ENCODE measurements around the gene PDE6G. TPM values are rescaled to one million over a fixed set of nuclear protein-coding genes. Genes with fewer than 3 reads are reported as not detected.

PDE6G gene
- total RNA-seq, 2 donors from 2014 or later: not detected

DNA sequence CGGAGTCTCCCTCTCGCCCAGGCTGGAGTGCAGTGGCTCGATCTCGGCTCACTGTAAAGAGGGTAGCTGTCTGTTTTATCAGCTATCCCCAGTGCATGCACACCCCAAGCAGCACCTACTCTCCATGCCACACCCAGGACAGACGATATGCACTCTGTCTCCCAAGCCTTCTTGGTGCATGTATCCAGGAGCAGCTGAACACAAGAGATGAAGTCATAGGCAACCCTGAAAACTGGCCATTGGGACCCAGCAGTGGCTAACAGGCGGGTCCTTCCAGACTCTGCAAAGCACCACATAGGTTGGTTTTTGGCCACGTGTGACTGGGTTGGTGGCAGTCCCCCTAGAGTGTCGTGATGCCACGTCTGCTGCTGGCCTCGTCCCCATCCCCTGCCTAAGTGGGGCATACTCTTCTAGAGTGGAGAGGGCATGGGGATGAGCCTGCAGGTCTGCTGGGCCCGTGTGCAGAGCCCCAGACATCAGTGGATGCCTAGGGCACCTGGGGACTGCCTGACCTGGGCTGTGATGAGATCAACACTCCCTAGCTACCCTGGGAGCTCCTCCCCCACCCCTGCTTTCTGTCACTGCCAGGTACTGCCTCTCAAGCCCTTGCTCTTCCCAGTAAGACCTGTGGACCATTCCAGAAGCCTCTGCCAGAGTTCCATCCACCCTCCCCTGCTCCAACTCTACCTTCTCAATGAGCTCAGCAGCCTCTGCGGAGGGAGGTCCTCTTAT lies 9.3 kb downstream of the PDE6G start:
- 58 to 68% methylated on average over 8 to 12 of the region's 12 CpGs for WGBS, 2 donors

DNA sequence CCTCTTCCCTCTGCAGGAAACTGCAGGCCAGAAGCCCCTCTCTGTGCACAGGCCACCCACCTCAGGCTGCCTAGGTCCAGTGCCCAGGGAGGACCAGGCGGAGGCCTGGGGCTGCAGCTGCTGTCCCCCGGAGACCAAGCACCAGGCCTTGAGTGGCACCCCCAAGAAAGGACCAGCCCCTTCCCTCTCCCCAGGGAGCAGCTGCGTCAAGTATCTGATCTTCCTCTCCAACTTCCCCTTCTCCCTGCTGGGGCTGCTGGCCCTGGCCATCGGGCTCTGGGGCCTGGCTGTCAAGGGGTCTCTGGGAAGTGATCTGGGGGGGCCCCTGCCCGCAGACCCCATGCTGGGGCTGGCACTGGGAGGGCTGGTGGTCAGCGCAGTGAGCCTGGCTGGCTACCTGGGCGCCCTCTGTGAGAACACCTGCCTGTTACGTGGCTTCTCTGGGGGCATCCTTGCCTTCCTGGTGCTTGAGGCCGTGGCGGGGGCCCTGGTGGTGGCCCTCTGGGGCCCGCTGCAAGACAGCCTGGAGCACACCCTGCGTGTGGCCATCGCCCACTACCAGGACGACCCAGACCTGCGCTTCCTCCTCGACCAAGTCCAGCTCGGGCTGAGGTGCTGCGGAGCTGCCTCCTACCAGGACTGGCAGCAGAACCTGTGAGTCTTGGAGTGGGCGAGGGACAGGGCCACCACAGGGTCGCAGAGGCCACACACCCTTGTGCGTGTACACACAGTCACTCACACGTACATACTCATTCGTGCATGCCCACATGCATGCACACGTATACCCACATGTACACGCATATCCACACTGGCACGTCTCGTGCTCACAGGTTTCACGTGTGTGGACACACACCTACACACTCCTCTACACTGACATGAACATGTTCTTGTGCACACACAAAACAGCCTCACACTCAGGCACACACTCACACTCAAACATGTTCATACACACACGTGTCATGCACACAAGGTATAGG lies 11.1 kb downstream of the PDE6G start:
- DNase-seq (no peak), ATAC-seq (no peak)
- H3K9me3 ChIP-seq: no peaks in the 10 kb centered on the region
- TF ChIP-seq POLR2A (IDR thresholded peaks at IDR 0.05) (no peak), CTCF (IDR thresholded peaks at IDR 0.05) (no peak)
- no peaks in the 10 kb centered on the region for H3K4me1 ChIP-seq
- intact Hi-C loops (cut with DNase I): no loop called here
- H3K27ac ChIP-seq: no peak overlapping the region
- peaks cover 0 to 10% of the 10 kb centered on the region in 2 donors for H3K27me3 ChIP-seq
- H3K4me3 ChIP-seq: no peak overlapping the region
- H3K36me3 ChIP-seq (replicated peaks in 1 of 2; ENCODE audit: insufficient read depth in 1 of 2, low read depth in 2 of 2): no peaks in the 10 kb centered on the region
- WGBS, 2 donors: 77 to 82% methylated on average over 6 to 29 of the region's 29 CpGs

More for the DNA sequence above, 9.3 kb downstream of the PDE6G start:
- no peaks in the 10 kb centered on the region for H3K9me3 ChIP-seq
- no peaks in the 10 kb centered on the region for H3K36me3 ChIP-seq (replicated peaks in 1 of 2; ENCODE audit: insufficient read depth in 1 of 2, low read depth in 2 of 2)
- H3K4me3 ChIP-seq: no peak overlapping the region
- TF ChIP-seq CTCF (IDR thresholded peaks at IDR 0.05): no peak
- TF ChIP-seq POLR2A (IDR thresholded peaks at IDR 0.05): no peak
- no peak for DNase-seq
- peaks cover 0 to 10% of the 10 kb centered on the region in 2 donors for H3K27me3 ChIP-seq
- H3K4me1 ChIP-seq: no peaks in the 10 kb centered on the region
- no peak for ATAC-seq
- no peak overlapping the region for H3K27ac ChIP-seq
- intact Hi-C loops (cut with DNase I): no loop called here

GRCh38 chr17:81644496-81644895 lies 11.8 kb downstream of the PDE6G start:
- ATAC-seq (no peak), DNase-seq (no peak)
- no peak overlapping the region for H3K27ac ChIP-seq
- 89 to 95% methylated on average over 14 to 15 of the region's 15 CpGs for WGBS, 2 donors
- no peaks in the 10 kb centered on the region for H3K9me3 ChIP-seq
- no peak overlapping the region for H3K4me3 ChIP-seq
- no peaks in the 10 kb centered on the region for H3K36me3 ChIP-seq (replicated peaks in 1 of 2; ENCODE audit: insufficient read depth in 1 of 2, low read depth in 2 of 2)
- H3K4me1 ChIP-seq: no peaks in the 10 kb centered on the region
- H3K27me3 ChIP-seq: peaks cover 0 to 10% of the 10 kb centered on the region in 2 donors
- TF ChIP-seq CTCF (IDR thresholded peaks at IDR 0.05): no peak
- no peak for TF ChIP-seq POLR2A (IDR thresholded peaks at IDR 0.05)
- intact Hi-C loops (cut with DNase I): no loop called here

DNA sequence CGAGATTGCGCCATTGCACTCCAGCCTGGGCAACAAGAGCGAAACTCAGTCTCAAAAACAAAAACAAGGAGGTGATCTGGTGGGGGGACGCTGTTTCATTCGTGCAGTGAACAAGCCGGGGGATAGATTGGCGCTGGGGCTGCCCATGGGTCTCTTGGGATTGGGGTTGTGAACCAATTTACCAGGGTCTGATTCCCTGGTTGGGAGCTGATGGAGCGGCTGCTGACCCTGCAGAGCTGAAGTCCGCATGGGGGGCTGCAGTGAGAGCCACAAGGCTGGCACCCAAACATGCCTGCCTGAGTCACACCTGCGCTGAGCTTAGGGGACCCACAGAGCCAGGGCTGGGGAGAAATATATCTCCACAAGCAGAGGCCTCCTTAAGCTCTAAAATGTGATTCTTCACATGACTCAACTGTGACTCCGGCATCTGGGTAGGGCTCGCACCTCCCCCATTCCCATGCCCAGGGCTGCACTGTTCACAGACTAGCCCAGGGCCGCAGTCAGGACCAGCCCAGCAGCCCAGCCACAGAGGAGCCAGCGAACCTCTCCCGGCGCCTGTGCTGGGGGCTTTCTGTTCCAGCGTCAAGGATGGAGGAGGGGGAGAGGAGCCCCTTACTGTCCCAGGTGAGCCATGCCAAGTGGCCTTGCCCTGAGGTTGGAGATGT lies 14.4 kb downstream of the PDE6G start:
- Histone ChIP-seq H3K27ac (no peak overlapping the region), H3K36me3 (replicated peaks in 1 of 2; ENCODE audit: insufficient read depth in 1 of 2, low read depth in 2 of 2) (no peaks in the 10 kb centered on the region), H3K4me3 (no peak overlapping the region), H3K27me3 (no peaks in the 10 kb centered on the region), H3K9me3 (no peaks in the 10 kb centered on the region), H3K4me1 (no peaks in the 10 kb centered on the region)
- DNase-seq (no peak), ATAC-seq (no peak)
- 87 to 92% methylated on average over 7 to 13 of the region's 17 CpGs for whole genome bisulfite sequencing, 2 donors
- no peak for TF ChIP-seq POLR2A (IDR thresholded peaks at IDR 0.05)
- no peak for TF ChIP-seq CTCF (IDR thresholded peaks at IDR 0.05)
- intact Hi-C loops (cut with DNase I): no loop called here

All from body of pancreas (tissue), 4 donors.